ENCODE results near the gene TMCC3.

Gene TMCC3

DNA sequence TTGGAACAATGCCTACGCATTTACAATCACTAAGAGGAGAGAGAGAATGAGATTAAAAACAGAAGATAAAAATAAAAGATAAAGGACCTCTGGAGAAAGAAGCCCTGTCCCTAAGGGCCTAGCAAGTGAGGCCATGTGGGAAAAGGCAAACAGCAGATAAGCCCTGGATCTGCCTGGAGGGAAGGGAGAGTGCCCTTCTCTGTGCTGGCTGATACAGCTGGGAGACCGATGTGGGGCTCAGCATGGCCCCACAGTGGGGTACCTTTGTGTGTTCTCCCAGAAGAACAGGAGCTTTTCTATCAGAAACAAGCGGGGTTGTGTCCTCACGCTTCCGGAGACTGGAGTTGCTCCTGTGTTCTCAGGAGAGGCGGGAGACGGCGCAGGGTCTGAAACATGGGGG, 59.9 kb downstream of the TMCC3 start:
- no peak for DNase-seq (ENCODE audit: low spot score)
- no peak for TF ChIP-seq CTCF (IDR thresholded peaks at IDR 0.05; ENCODE audit: extremely low read depth, missing control alignments)

- no peak for DNase-seq (ENCODE audit: low spot score)
- TF ChIP-seq CTCF (IDR thresholded peaks at IDR 0.05; ENCODE audit: extremely low read depth, missing control alignments): no peak
These were observed 60.8 kb downstream of the TMCC3 start for GRCh38 chr12:94589591-94590001.

- DNase-seq (ENCODE audit: low spot score): no peak
- TF ChIP-seq CTCF (IDR thresholded peaks at IDR 0.05; ENCODE audit: extremely low read depth, missing control alignments): no peak
These were observed 62.0 kb downstream of the TMCC3 start for GRCh38 chr12:94588346-94588745.

DNA sequence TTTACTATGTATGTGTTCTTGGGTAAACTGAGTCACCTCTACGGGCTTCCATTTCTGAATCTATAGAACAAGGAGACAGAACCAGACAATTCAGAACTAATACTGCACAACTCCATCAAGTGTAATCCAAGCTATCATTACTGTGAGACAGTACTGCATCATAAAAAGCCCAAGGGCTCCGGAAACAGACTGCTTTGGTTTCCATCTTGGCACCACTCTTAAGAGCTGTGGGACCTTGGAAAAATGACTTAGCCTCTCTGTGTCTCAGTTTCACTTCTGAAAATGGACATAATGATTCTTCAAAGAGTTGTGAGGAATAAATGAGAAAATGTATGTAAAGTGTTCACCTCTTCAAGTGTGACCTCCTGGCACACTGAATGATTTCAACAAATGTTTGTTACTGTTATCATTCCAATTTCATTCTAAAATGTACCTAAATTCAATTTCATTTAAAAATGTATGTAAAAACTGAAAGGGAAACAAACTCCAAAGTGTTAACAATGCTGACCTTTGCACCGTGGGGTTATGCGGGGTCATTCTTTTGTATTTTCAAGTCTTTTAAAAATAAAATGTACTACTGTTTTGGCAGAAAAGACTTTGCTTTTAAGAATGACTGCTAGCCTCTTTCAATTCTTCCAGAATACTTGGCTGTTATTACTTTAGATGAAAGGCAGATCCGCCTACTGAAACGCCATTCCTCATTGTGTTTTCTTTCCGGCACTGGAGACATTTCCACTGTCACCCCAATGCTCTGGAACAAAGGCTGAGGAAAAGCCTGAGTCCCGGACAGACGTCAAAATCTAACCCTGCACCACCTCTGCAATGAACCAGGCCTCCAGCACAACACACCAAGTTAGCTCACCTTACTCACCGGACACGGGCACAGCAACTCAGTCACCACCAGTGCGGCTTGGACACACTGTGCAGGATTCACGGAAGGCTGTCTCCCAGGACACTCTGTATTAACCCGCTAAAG, 62.8 kb downstream of the TMCC3 start:
- TF ChIP-seq CTCF (IDR thresholded peaks at IDR 0.05; ENCODE audit: extremely low read depth, missing control alignments): no peak
- DNase-seq (ENCODE audit: low spot score): no peak

DNA sequence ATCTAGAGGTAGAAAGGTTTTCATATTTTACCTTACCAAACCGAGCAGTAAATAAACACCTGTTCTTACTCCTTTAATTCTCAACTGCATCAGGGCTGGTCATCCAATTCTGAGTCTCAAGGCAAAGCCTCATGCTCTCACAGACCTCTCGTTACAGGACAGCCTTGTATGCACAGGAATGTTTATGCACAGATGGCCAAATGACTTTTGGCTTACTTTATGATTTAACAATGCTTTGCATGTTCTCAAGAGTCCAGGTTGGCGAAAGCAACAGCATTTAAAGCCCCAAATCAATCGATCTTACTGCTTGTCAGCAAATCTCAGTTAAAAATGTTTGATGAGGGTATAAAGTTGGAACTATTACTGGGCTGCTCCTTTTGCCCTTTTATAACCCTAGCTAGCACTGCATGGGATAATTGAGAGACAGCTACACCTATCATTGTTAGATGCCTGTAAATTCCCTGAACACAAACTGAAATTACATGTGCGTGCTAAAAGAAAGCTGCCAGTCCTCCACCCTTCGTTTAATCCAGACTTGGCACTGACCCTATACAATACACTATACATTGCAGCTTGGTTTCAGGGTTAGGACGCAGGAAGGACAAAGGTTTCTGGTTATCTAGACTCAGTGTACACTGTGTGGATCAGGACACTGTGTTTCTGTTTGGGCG, 63.6 kb downstream of the TMCC3 start:
- no peak for TF ChIP-seq CTCF (IDR thresholded peaks at IDR 0.05; ENCODE audit: extremely low read depth, missing control alignments)
- no peak for DNase-seq (ENCODE audit: low spot score)

- no peak for DNase-seq (ENCODE audit: low spot score)
- TF ChIP-seq CTCF (IDR thresholded peaks at IDR 0.05; ENCODE audit: extremely low read depth, missing control alignments): no peak
These were observed 64.7 kb downstream of the TMCC3 start for GRCh38 chr12:94585626-94586025.

DNA sequence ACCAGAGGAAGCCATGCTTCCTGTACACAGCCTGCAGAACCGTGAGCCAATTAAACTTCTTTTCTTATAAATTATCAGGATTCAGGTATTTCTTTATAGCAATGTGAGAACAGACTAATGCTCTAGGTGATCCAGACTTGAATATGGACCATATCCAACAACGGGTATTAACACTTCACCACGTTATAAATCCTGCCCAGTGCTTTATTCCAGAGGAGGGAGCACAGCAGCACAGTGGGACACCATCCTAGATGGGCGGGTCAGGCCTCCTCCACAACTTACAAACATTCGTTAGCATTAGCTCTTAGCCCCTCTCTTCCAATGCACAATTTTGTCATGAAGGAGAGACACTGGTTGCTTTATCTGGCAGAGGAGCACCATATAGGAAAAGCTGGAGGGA, 66.0 kb downstream of the TMCC3 start:
- no peak for TF ChIP-seq CTCF (IDR thresholded peaks at IDR 0.05; ENCODE audit: extremely low read depth, missing control alignments)
- no peak for DNase-seq (ENCODE audit: low spot score)

Data from GM20000 (cell line).